GM13976 (cell line): ENCODE data around the gene SH3RF3.

Experiments used
- DNase-seq: peaks from one replicate; pipeline ENCODE4 v3.0.0; 2012; ENCODE audit warnings: low spot score
- in situ Hi-C: fragments of 300-500 bp; cut with MboI; formaldehyde crosslinking; loops from one replicate; pipeline ENCODE4 v1.12.0; 2022; ENCODE audit warnings: low sequenced_read_pairs, mixed read lengths, inconsistent platforms; ENCODE audit not compliant: unreplicated experiment
- TF ChIP-seq, protein P1 (sequence below): IDR thresholded peaks from 2 replicates; pipeline ENCODE4 v1.5.1; 2012; ENCODE audit warnings: borderline replicate concordance, mild to moderate bottlenecking; ENCODE audit not compliant: insufficient read depth; ENCODE audit errors: extremely low read depth, missing control alignments, control extremely low read depth

SH3RF3 gene

GRCh38 chr2:109517118-109517889, 388.3 kb downstream of the SH3RF3 start:
- TF ChIP-seq, protein P1, sequence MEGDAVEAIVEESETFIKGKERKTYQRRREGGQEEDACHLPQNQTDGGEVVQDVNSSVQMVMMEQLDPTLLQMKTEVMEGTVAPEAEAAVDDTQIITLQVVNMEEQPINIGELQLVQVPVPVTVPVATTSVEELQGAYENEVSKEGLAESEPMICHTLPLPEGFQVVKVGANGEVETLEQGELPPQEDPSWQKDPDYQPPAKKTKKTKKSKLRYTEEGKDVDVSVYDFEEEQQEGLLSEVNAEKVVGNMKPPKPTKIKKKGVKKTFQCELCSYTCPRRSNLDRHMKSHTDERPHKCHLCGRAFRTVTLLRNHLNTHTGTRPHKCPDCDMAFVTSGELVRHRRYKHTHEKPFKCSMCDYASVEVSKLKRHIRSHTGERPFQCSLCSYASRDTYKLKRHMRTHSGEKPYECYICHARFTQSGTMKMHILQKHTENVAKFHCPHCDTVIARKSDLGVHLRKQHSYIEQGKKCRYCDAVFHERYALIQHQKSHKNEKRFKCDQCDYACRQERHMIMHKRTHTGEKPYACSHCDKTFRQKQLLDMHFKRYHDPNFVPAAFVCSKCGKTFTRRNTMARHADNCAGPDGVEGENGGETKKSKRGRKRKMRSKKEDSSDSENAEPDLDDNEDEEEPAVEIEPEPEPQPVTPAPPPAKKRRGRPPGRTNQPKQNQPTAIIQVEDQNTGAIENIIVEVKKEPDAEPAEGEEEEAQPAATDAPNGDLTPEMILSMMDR, result no peak
- no peak for DNase-seq
- in situ Hi-C loops, result no loop called here

DNA sequence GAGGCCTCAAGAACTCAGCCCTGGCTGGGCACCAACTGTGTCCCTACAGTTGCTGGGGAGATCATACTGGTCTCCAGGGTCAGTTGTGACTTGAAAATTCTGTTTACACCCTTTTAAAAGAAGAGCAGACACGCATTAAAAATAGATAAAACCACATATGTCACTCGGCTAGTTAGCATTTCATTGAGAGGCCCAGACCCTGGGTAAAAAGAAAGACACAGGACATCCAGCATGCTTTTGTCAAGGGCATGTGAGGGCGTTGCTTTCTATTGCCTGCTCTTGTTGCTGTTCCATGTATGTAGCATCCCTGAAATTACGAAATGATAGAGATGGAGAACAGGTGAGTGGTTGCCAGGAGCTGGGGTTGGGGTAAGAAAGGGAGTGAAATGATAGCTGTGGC, 390.5 kb downstream of the SH3RF3 start:
- no peak for DNase-seq
- in situ Hi-C loops, result no loop called here
- TF ChIP-seq, protein P1, result no peak

GRCh38 chr2:109521233-109522062, 392.4 kb downstream of the SH3RF3 start:
- DNase-seq, result no peak
- TF ChIP-seq, protein P1, result no peak
- in situ Hi-C loops, result no loop called here

GRCh38 chr2:109522063-109522374, 393.0 kb downstream of the SH3RF3 start:
- DNase-seq, result no peak
- TF ChIP-seq, protein P1, result no peak
- in situ Hi-C loops, result no loop called here

- TF ChIP-seq, protein P1, result no peak
- in situ Hi-C loops, result no loop called here
- no peak for DNase-seq
Observed at GRCh38 chr2:109523121-109523520, 394.1 kb downstream of the SH3RF3 start.

- no peak for DNase-seq
- in situ Hi-C loops, result no loop called here
- TF ChIP-seq, protein P1, result no peak
Observed at GRCh38 chr2:109523536-109524361, 394.7 kb downstream of the SH3RF3 start.
